Fibroblast of the aortic adventitia (primary cell): Measurements from ENCODE around the gene PRRC1. TPM values are rescaled to one million over a fixed set of nuclear protein-coding genes. Genes with fewer than 3 reads are reported as not detected.

Experiments
- DNase-seq: peaks from one replicate; pipeline ENCODE4 v3.0.0-alpha.2; 2010; ENCODE audit warnings: low read depth
- H3K4me3 ChIP-seq: 2 replicates; pipeline ENCODE4 v1.5.1; 2011; ENCODE audit warnings: low read depth, mild to moderate bottlenecking, control low read depth, low read length, moderate library complexity
- total RNA-seq: library from RNA; depleted of rRNA; stranded (reverse); fragments of >200 nt; gene quantifications from 2 replicates; pipeline ENCODE4 v1.2.3, GENCODE V29; 2012; ENCODE audit warnings: low replicate concordance
- TF ChIP-seq, protein P1 (sequence below): IDR thresholded peaks from 2 replicates; pipeline ENCODE4 v1.5.1; 2011; ENCODE audit warnings: mild to moderate bottlenecking, low read length, control low read depth, inconsistent platforms; ENCODE audit not compliant: insufficient read depth

Gene PRRC1
- total RNA-seq, 1 donor: 79.5 TPM

DNA sequence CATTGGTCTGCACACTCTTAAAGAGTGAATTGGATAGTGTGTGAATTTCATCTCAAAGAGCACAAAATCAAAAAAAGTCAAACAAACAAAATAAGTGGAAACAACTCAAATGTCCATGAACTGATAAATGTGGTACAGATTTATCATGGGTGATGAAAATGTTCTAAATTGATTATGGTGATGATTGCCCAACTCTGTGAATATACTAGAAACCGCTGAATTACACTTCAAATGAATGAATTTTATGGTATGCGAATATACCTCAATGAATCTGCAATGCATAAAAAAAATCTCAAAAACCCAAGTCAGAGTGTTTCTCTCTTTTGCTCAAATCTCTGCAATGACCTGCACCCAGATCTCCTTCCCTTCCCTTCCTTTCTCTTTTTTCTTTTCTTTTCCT, 64.0 kb downstream of the PRRC1 start:
- DNase-seq: no peak
- no peak overlapping the region for H3K4me3 ChIP-seq
- TF ChIP-seq, protein P1, sequence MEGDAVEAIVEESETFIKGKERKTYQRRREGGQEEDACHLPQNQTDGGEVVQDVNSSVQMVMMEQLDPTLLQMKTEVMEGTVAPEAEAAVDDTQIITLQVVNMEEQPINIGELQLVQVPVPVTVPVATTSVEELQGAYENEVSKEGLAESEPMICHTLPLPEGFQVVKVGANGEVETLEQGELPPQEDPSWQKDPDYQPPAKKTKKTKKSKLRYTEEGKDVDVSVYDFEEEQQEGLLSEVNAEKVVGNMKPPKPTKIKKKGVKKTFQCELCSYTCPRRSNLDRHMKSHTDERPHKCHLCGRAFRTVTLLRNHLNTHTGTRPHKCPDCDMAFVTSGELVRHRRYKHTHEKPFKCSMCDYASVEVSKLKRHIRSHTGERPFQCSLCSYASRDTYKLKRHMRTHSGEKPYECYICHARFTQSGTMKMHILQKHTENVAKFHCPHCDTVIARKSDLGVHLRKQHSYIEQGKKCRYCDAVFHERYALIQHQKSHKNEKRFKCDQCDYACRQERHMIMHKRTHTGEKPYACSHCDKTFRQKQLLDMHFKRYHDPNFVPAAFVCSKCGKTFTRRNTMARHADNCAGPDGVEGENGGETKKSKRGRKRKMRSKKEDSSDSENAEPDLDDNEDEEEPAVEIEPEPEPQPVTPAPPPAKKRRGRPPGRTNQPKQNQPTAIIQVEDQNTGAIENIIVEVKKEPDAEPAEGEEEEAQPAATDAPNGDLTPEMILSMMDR: no peak

DNA sequence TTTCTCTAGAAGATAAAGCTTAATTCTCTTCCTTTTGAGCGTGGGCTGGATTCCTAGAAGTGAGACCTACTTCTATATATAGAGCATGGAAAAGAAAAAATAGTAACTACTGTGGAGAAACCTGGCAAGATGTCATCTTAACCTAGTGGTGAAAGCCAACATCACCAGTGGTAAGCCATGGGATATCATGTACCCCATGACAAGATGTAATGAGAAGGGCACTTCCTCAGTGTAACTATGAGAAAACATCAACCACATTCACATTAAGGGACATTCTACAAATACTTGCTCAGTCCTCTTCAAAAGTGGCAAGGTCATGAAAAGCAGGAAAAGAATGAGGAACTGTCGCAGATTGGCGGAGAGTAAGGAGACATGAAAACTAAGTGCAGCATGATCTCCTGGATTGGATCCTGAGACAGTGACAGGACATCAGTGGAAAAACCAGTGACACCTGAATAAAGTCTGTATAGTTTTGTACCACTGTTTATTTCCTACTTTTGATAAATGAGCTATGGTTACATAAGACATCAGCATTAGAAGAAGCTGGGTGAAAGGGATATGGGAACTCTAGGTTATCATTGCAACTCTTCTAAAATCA, 65.4 kb downstream of the PRRC1 start:
- no peak for DNase-seq
- TF ChIP-seq, protein P1: no peak
- H3K4me3 ChIP-seq: no peak overlapping the region

DNA sequence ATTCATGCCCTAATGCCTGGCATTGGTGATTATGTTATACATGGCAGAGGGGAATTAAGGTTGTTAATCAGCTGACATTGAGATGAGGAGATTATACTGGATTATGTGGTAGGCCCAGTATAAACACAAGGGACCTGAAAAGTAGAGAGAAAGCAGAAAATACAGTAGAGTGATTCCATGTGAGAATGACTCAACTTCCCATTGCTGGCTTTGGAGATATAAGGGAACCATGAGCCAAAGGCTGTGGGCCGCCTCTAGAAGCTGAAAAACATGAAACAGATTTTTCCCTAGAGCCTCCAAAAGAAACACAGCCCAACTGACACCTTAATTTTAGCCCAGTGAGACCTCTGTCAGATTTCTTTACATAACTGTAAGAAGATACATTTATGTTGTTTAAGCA, 66.4 kb downstream of the PRRC1 start:
- DNase-seq: no peak
- H3K4me3 ChIP-seq: no peak overlapping the region
- TF ChIP-seq, protein P1: no peak

DNA sequence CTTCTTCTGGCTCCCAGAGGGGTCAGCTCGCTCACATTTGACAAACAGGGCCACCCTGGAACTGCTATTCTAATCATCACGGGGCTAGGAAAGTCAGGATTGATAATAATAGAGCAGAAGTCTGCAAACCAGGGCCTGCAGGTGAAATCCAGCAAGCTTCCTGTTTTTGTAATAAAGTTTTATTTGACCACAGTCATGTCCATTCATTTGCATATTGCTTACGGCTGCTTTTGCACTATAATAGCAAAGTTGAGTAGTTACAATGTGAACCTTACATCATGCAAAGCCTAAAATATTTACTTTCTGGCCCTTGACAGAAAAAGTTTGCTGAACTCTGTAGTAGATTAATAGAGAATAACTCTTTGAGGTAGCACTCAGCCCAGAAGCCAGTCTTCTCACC, 68.2 kb downstream of the PRRC1 start:
- no peak overlapping the region for H3K4me3 ChIP-seq
- no peak for DNase-seq
- TF ChIP-seq, protein P1: no peak

DNA sequence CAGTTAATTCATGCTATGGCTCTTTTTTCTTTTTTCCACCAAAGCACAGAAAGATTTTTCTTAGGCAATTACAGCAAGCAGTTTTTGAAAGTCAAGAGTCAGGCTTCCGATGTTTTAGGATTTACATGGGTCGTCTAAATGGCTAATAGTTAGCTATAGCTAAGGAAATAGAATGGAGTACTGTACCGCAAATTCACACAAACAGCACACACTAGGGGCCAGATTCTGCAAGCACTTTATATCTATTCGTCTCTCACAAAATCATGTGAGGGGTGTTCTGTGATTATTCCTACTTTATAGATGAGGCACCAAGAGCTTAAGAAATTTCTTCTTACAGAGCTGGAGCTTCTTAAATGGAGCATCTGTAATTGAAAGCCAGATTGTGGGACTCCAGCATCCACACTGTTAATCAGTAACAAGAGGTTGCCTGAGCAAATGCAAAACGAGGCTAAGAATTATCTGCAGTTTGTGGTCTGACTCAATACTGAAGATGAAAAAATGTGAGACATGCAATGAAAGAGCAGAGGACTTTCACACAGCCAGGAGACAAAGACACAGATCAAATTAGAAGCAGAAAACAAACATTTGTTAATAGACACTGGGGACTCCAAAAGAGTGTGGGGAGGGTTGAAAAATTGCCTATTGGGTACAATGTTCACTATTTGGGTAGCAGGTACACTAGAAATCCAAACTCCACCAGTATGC, 68.8 kb downstream of the PRRC1 start:
- H3K4me3 ChIP-seq: no peak overlapping the region
- TF ChIP-seq, protein P1: no peak
- no peak for DNase-seq

DNA sequence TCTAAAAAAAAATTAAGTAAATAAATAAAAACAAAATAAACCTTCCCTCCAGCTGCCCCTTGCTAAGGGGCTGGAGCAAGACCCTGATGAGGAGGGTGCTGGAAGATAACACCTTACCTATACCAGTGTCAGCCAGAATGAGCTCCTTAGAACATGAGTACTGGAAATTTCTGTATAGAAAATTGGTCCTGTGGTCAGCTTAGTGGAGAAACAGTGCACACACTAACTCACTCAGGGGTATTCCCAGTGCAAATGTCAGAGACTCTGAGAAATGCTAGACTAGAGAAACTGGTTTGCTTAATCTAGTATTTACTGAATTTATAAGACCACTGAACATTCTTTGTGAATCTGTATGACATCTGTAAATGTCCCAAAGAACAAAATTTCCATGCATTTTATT, 69.4 kb downstream of the PRRC1 start:
- TF ChIP-seq, protein P1: no peak
- DNase-seq: no peak
- no peak overlapping the region for H3K4me3 ChIP-seq
